ENCODE measurements around the gene WASHC1.
"Not testable (repeated sequence)": the region's sequence is repeated elsewhere in the genome, so short reads cannot be mapped to it uniquely, and the experiment has no call there.

- not testable (repeated sequence) for TF ChIP-seq CTCF (conservative IDR thresholded peaks at IDR 0.05 in 1 of 2, IDR thresholded peaks at IDR 0.05 in 1 of 2; ENCODE audit: low read depth in 1 of 2, low read length in 2 of 2); EZH2 (IDR thresholded peaks at IDR 0.05; ENCODE audit: low read length, missing control alignments)
These were observed 44.0 kb upstream of the WASHC1 start for GRCh38 chr9:73076-73899.

Data from fibroblast of lung (primary cell).